H1 (cell line): ENCODE measurements around the gene IDH2. TPM values are rescaled to one million over a fixed set of nuclear protein-coding genes. Genes with fewer than 3 reads are reported as not detected.

Experiments used
- CTCF ChIA-PET: fragments of 300-600 bp; sonication (Branson Sonifier 250); formaldehyde crosslinking; loops from one replicate; lab custom pipeline; 2021; ENCODE audit not compliant: partially characterized antibody; lab: Charles Lee
- POLR2A ChIA-PET: fragments of 300-600 bp; sonication (Branson Sonifier 250); formaldehyde crosslinking; loops from one replicate; lab custom pipeline; 2021; ENCODE audit warnings: inconsistent platforms; ENCODE audit not compliant: partially characterized antibody; lab: Charles Lee
- DNase-seq, 2 experiments: peaks; one replicate each; pipeline versions ENCODE4 v3.0.0 to v3.0.0-alpha.2; 2010 to 2022; ENCODE audit warnings: low spot score in 2 of 2, low read depth in 1 of 2, mixed read lengths in 1 of 2
- FAIRE-seq: peaks from 2 replicates; lab custom pipeline; 2011; peaks lifted over from hg19 to GRCh38; lab: Jason Lieb, UNC
- H2AFZ ChIP-seq: 2 replicates; pipeline ENCODE4 v1.8.1; 2012; ENCODE audit warnings: low read length, inconsistent platforms
- H2AK5ac ChIP-seq: 2 replicates; pipeline ENCODE4 v1.6.1; 2013; ENCODE audit warnings: low read depth, low read length
- H2BK120ac ChIP-seq: replicated peaks from 2 replicates; pipeline ENCODE3; 2013; ENCODE audit warnings: low read depth, low read length, inconsistent platforms
- H2BK12ac ChIP-seq: 2 replicates; pipeline ENCODE4 v1.6.1; 2013; ENCODE audit warnings: low read depth, low read length
- H2BK15ac ChIP-seq: 2 replicates; pipeline ENCODE4 v1.6.1; 2013; ENCODE audit warnings: low read length
- H2BK20ac ChIP-seq: 2 replicates; pipeline ENCODE4 v1.6.1; 2013; ENCODE audit warnings: low read length
- H2BK5ac ChIP-seq: 2 replicates; pipeline ENCODE4 v1.6.1; 2013; ENCODE audit warnings: low read depth, low read length
- H3K14ac ChIP-seq: 2 replicates; pipeline ENCODE4 v1.6.1; 2013; ENCODE audit warnings: inconsistent platforms; ENCODE audit not compliant: insufficient read length
- H3K18ac ChIP-seq: 2 replicates; pipeline ENCODE4 v1.6.1; 2013; ENCODE audit warnings: low read length; ENCODE audit errors: extremely low read depth
- H3K23ac ChIP-seq: 2 replicates; pipeline ENCODE4 v1.6.1; 2013; ENCODE audit warnings: inconsistent platforms; ENCODE audit not compliant: insufficient read length
- H3K23me2 ChIP-seq: 2 replicates; pipeline ENCODE4 v1.6.1; 2013; ENCODE audit warnings: low read depth, low read length
- H3K27ac ChIP-seq: 2 replicates; pipeline ENCODE4 v1.6.1; 2011; ENCODE audit warnings: low read depth, low read length, inconsistent platforms
- H3K27me3 ChIP-seq, 4 experiments: replicated peaks in 1 of 4; 1 replicate in 1 of 4; 2 replicates in 3 of 4; pipeline versions ENCODE4 v1.6.1 to v1.8.1; 2011 to 2013; ENCODE audit warnings: low read length in 3 of 4, mild to moderate bottlenecking in 3 of 4, inconsistent platforms in 2 of 4, mixed read lengths in 2 of 4, moderate library complexity in 1 of 4; ENCODE audit not compliant: control insufficient read depth in 3 of 4, insufficient read depth in 3 of 4; ENCODE audit errors: extremely low read depth in 1 of 4
- H3K36me3 ChIP-seq, 4 experiments: 2 replicates each; pipeline versions ENCODE4 v1.6.1 to v1.8.1; 2011 to 2013; ENCODE audit warnings: mild to moderate bottlenecking in 4 of 4, low read length in 3 of 4, moderate library complexity in 2 of 4, control low read depth in 1 of 4, inconsistent platforms in 1 of 4; ENCODE audit not compliant: insufficient read depth in 4 of 4, control insufficient read depth in 2 of 4
- H3K4ac ChIP-seq: replicated peaks from 2 replicates; pipeline ENCODE3; 2013; ENCODE audit warnings: low read length, low read depth, mixed read lengths, inconsistent platforms; ENCODE audit not compliant: insufficient read length
- H3K4me1 ChIP-seq, 4 experiments: replicated peaks in 1 of 4; 1 replicate in 1 of 4; 2 replicates in 3 of 4; pipeline versions ENCODE4 v1.6.1 to v1.8.1; 2011 to 2013; ENCODE audit warnings: low read length in 3 of 4, inconsistent platforms in 2 of 4, mixed read lengths in 1 of 4; ENCODE audit not compliant: insufficient read depth in 4 of 4, control insufficient read depth in 3 of 4
- H3K4me2 ChIP-seq, 2 experiments: 2 replicates each; pipeline versions ENCODE4 v1.6.1 to v1.8.1; 2011 to 2013; ENCODE audit warnings: low read depth in 2 of 2, low read length in 2 of 2, control low read depth in 1 of 2, inconsistent platforms in 1 of 2, mild to moderate bottlenecking in 1 of 2; ENCODE audit not compliant: insufficient read depth in 1 of 2
- H3K4me3 ChIP-seq, 4 experiments: fragments of 200-600, 300-600 bp in 1 of 4; sonication (generic), shearing (Covaris generic), sonication (Bioruptor Twin) in 1 of 4; 2 replicates each; pipeline versions ENCODE4 v1.5.1 to v1.8.1; 2011 to 2016; ENCODE audit warnings: low read length in 4 of 4, low read depth in 3 of 4, control low read depth in 2 of 4, inconsistent platforms in 2 of 4, mild to moderate bottlenecking in 2 of 4, mixed read lengths in 1 of 4, moderate library complexity in 1 of 4; ENCODE audit not compliant: insufficient read depth in 2 of 4; ENCODE audit errors: extremely low read depth in 1 of 4
- H3K56ac ChIP-seq: replicated peaks from 2 replicates; pipeline ENCODE3; 2013; ENCODE audit warnings: low read depth, mild to moderate bottlenecking, mixed read lengths, low read length, inconsistent platforms; ENCODE audit not compliant: insufficient read length
- H3K79me1 ChIP-seq: 2 replicates; pipeline ENCODE4 v1.6.1; 2013; ENCODE audit warnings: low read depth, low read length, control low read depth
- H3K79me2 ChIP-seq, 2 experiments: 2 replicates each; pipeline versions ENCODE4 v1.6.1 to v1.8.1; 2012 to 2013; ENCODE audit warnings: low read length in 2 of 2, mild to moderate bottlenecking in 2 of 2, inconsistent platforms in 1 of 2; ENCODE audit not compliant: insufficient read depth in 2 of 2, control insufficient read depth in 1 of 2
- H3K9ac ChIP-seq, 4 experiments: replicated peaks in 1 of 4; 1 replicate in 1 of 4; 2 replicates in 3 of 4; pipeline versions ENCODE4 v1.6.1 to v1.8.1; 2011 to 2013; ENCODE audit warnings: low read depth in 3 of 4, low read length in 3 of 4, control low read depth in 2 of 4, mild to moderate bottlenecking in 2 of 4, moderate library complexity in 2 of 4, inconsistent platforms in 1 of 4; ENCODE audit errors: extremely low read depth in 1 of 4
- H3K9me3 ChIP-seq, 2 experiments: 2 replicates each; pipeline versions ENCODE4 v1.6.1 to v1.8.1; 2012 to 2013; ENCODE audit warnings: mild to moderate bottlenecking in 2 of 2, moderate library complexity in 2 of 2, control low read depth in 1 of 2, inconsistent platforms in 1 of 2, low read depth in 1 of 2, low read length in 1 of 2, mixed read lengths in 1 of 2; ENCODE audit not compliant: insufficient read depth in 2 of 2
- H4K20me1 ChIP-seq, 2 experiments: replicated peaks in 1 of 2; 2 replicates each; pipeline versions ENCODE3 to v1.8.1; 2011 to 2013; ENCODE audit warnings: inconsistent platforms in 2 of 2, low read length in 2 of 2, mild to moderate bottlenecking in 1 of 2; ENCODE audit not compliant: insufficient read depth in 2 of 2, control insufficient read depth in 1 of 2
- H4K5ac ChIP-seq: 2 replicates; pipeline ENCODE4 v1.6.1; 2013; ENCODE audit warnings: low read length, low read depth, mixed read lengths, inconsistent platforms; ENCODE audit not compliant: insufficient read length
- H4K8ac ChIP-seq: 2 replicates; pipeline ENCODE4 v1.8.0; 2013; ENCODE audit warnings: mild to moderate bottlenecking, moderate library complexity, low read length, inconsistent platforms; ENCODE audit not compliant: insufficient read depth; ENCODE audit errors: extremely low read depth
- H4K91ac ChIP-seq: replicated peaks from 2 replicates; pipeline ENCODE3; 2013; ENCODE audit warnings: low read length, mixed read lengths, inconsistent platforms; ENCODE audit not compliant: insufficient read length
- CTBP2 ChIP-seq: IDR thresholded peaks from 2 replicates; pipeline ENCODE4 v1.7.0; 2011; ENCODE audit warnings: borderline replicate concordance, mild to moderate bottlenecking, moderate library complexity, mixed read lengths, low read length; ENCODE audit not compliant: insufficient read depth, insufficient read length
- EGR1 ChIP-seq: IDR thresholded peaks from 2 replicates; pipeline ENCODE4 v1.6.1; 2011; ENCODE audit warnings: low read depth, low read length, borderline replicate concordance
- POLR2A ChIP-seq, 2 experiments: IDR thresholded peaks; 1 replicate in 1 of 2; 2 replicates in 1 of 2; pipeline ENCODE4 v1.6.1; 2011; ENCODE audit warnings: low read depth in 2 of 2, low read length in 2 of 2, mild to moderate bottlenecking in 2 of 2; ENCODE audit errors: control extremely low read depth in 1 of 2
- RAD21 ChIP-seq, 2 experiments: IDR thresholded peaks in 1 of 2; conservative IDR thresholded peaks in 1 of 2; 2 replicates each; pipeline ENCODE4 v1.6.1; 2011; ENCODE audit warnings: low read depth in 2 of 2, low read length in 2 of 2, improper control_type of control experiment in 1 of 2, inconsistent platforms in 1 of 2, mild to moderate bottlenecking in 1 of 2, moderate library complexity in 1 of 2
- SP1 ChIP-seq: IDR thresholded peaks from 2 replicates; pipeline ENCODE4 v1.6.1; 2011; ENCODE audit warnings: low read depth, low read length
- TAF1 ChIP-seq: IDR thresholded peaks from 2 replicates; pipeline ENCODE4 v1.6.1; 2011; ENCODE audit warnings: mild to moderate bottlenecking, low read depth, low read length
- WGBS, 2 experiments: shearing (Covaris generic) in 1 of 2; methylation state at CpG; one replicate each; pipeline versions ENCODE4 v1.1.6 to v1.1.7; 2013 to 2015; ENCODE audit warnings: low lambda C conversion rate in 2 of 2, mixed read lengths in 2 of 2, inconsistent platforms in 1 of 2, low coverage in 1 of 2, missing lambda C conversion rate in 1 of 2; ENCODE audit not compliant: insufficient replicate concordance in 2 of 2, insufficient coverage in 1 of 2, insufficient read length in 1 of 2; ENCODE audit errors: extremely low coverage in 1 of 2, missing lambda C conversion rate in 1 of 2; 5-methylcytosine and 5-hydroxymethylcytosine counted together
- polyA plus RNA-seq, 7 experiments: library from polyadenylated mRNA; depleted of rRNA in 3 of 7; stranded (reverse) in 5 of 7; unstranded in 2 of 7; fragments of >200 nt in 5 of 7; fragments of 200-250 nt in 2 of 7; gene quantifications; 1 replicate in 5 of 7; 2 replicates in 1 of 7; 4 replicates in 1 of 7; pipeline versions ENCODE4 v1.2.1 to v1.2.3, GENCODE V29; 2011 to 2013; ENCODE audit warnings: missing spikeins in 2 of 7, mixed read lengths in 2 of 7
- total RNA-seq: library from RNA; stranded (reverse); fragmentation: NEBNext Ultra II Directional; extraction: Animal tissue kit (Norgen Biotek cat#: 25700); gene quantifications from 2 replicates; pipeline ENCODE4 v1.2.1, GENCODE V29; 2021

IDH2 gene
- total and polyA plus RNA-seq, 2 of the 8 experiments (the other 6 are each of a cell fraction or from before 2014, with no cell fraction given): 64.2 to 84.6 TPM

DNA sequence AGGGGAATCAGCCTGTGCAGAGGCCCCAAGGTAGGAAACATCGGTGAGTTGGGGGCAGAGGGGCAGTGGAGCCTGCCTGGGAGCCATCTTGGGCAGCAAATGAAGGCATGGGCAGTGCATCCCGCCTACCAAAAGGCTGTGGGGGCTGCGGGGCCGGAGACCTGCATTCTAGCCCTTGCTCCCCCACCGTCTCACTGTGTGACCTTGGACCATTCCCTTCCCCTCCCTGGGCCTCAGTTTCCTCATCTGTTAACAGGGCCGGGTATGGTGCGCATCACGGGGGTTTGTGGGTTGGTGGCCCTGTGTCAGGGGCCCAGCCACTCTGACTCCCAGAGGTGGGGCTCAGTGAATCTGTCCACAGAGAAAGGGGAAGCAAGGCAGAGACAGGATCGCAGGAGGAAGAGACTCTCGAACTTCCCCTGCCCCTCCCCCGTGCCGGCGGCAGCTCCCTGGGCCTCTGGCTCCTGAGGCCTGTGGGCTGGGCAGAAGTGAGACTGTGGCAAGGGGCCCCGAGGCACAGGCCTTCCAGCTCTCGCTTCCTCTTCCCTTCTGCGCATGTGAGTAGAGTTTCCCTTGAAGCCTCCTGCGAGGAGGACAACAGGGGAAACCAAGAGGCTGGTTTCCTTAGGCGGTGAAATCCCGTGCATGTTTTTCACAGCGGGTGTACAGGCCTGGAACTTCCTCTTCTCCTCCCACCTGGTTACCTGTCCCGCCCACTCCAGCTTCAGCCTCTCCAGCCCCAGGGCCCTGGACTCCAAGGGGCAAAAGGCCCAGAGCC lies 42.9 kb downstream of the IDH2 start:
- peak overlapping the region; percentile 69 for H3K27ac ChIP-seq
- CTCF ChIA-PET: interaction anchor here (0.7 to 1.8 kb wide), 5 partner anchors 12 to 203 kb away, joined by 3 to 4 read pairs (median 4); no protein-coding TSS in a partner anchor
- TF ChIP-seq RAD21 (IDR thresholded peaks at IDR 0.05 in 1 of 2, conservative IDR thresholded peaks at IDR 0.05 in 1 of 2; ENCODE audit: low read depth in 2 of 2, low read length in 2 of 2) (peak in 1 of 2 experiments; percentile 8; a peak in 1 of 4 replicates), POLR2A (IDR thresholded peaks at IDR 0.05; ENCODE audit: control extremely low read depth in 1 of 2, low read depth in 2 of 2, low read length in 2 of 2) (peak in 1 of 2 experiments; percentile 30; a peak in 1 of 3 replicates), TAF1 (0 out of 2 replicates have a peak, but pooled peaks have one; percentile 21), SP1 (0 out of 2 replicates have a peak, but pooled peaks have one; percentile 15), CTBP2 (no peak), EGR1 (0 out of 2 replicates have a peak, but pooled peaks have one; percentile 22)
- no peaks in the 10 kb centered on the region for H4K20me1 ChIP-seq
- no peaks in the 10 kb centered on the region for H3K36me3 ChIP-seq
- H2BK12ac ChIP-seq: peak overlapping the region; percentile 89; the same call in 1 of the 2 replicates
- peak overlapping the region; percentile 34 for H4K5ac ChIP-seq
- peak overlapping the region; percentile 87 for H3K4ac ChIP-seq
- 0 out of 2 replicates have a peak overlapping the region, but pooled peaks have one; percentile 42 for H4K8ac ChIP-seq
- 0 out of 4 replicates have a peak, but pooled peaks cover 0 to 2% of the 10 kb centered on the region in 2 experiments for H3K79me2 ChIP-seq
- no peak overlapping the region for H3K56ac ChIP-seq
- peak overlapping the region; percentile 63 for H4K91ac ChIP-seq
- H2BK5ac ChIP-seq: peak overlapping the region; percentile 96; the same call in 1 of the 2 replicates
- H3K27me3 ChIP-seq: no peaks in the 10 kb centered on the region
- no peaks in the 10 kb centered on the region for H3K23me2 ChIP-seq
- no peak overlapping the region for H3K14ac ChIP-seq
- H3K79me1 ChIP-seq: peaks cover 15% of the 10 kb centered on the region
- H2BK15ac ChIP-seq: peak overlapping the region; percentile 33; the same call in 1 of the 2 replicates
- no peak overlapping the region; the same call in 1 of the 2 replicates for H2AFZ ChIP-seq
- no peaks in the 10 kb centered on the region; a peak in 1 of 4 replicates for H3K9me3 ChIP-seq
- FAIRE-seq (no peak), DNase-seq (peak in 1 of 2 experiments; percentile 64)
- peak overlapping the region in 1 of 2 experiments; percentile 18; a peak in 1 of 4 replicates for H3K4me2 ChIP-seq
- POLR2A ChIA-PET: interaction anchor here (0.6 to 4.8 kb wide), 4 partner anchors 10 to 146 kb away, joined by 3 to 29 read pairs (median 4); partner anchors contain the start of gene ZNF710
- 58% methylated on average over 13 of the region's 21 CpGs; no CpG with 5 or more reads in 1 of the 2 experiments for WGBS, 2 experiments
- H2BK20ac ChIP-seq: peak overlapping the region; percentile 66; the same call in 1 of the 2 replicates
- H3K9ac ChIP-seq: no peak overlapping the region; a peak in 2 of 7 replicates
- H3K23ac ChIP-seq: no peak overlapping the region
- H3K4me1 ChIP-seq: peaks cover 8 to 50% (median 36%) of the 10 kb centered on the region in 4 experiments
- peak overlapping the region; percentile 99 for H2AK5ac ChIP-seq
- H3K18ac ChIP-seq: peak overlapping the region; percentile 64
- H2BK120ac ChIP-seq: peak overlapping the region; percentile 50
- H3K4me3 ChIP-seq: peak overlapping the region in 1 of 4 experiments; percentile 19; a peak in 1 of 8 replicates
